SK-N-SH treated with all-trans-retinoic acid at 6 μM for 48 hours (cell line): ENCODE data around the gene JMJD1C.

Source experiments
- ATAC-seq: fragments of 200-7000 bp; cut with Tn5 transposase; 3 replicates; pipeline ENCODE4 v1.9.1; 2020; ENCODE audit warnings: mild to moderate bottlenecking, moderate library complexity
- ARNTL ChIP-seq: fragments of 450-650 bp; formaldehyde crosslinking; IDR thresholded peaks from 2 replicates; pipeline ENCODE4 v1.5.0; 2020; ENCODE audit warnings: low read depth, mild to moderate bottlenecking, moderate library complexity, borderline replicate concordance
- CSDC2 ChIP-seq: fragments of 250-450 bp; sonication (Bioruptor Pico); IDR thresholded peaks from 2 replicates; pipeline ENCODE4 v1.5.0; 2020; ENCODE audit warnings: mild to moderate bottlenecking, moderate library complexity
- ESRRG ChIP-seq: fragments of 250-450 bp; sonication (Bioruptor Pico); IDR thresholded peaks from 2 replicates; pipeline ENCODE4 v1.6.1; 2021; ENCODE audit warnings: mild to moderate bottlenecking
- GLIS3 ChIP-seq: fragments of 250-450 bp; sonication (Bioruptor Pico); IDR thresholded peaks from 2 replicates; pipeline ENCODE4 v1.5.0; 2020; ENCODE audit warnings: mild to moderate bottlenecking, moderate library complexity
- ISL1 ChIP-seq: fragments of 250-450 bp; sonication (Bioruptor Pico); IDR thresholded peaks from 2 replicates; pipeline ENCODE4 v2.1.2; 2022; ENCODE audit warnings: mild to moderate bottlenecking, moderate library complexity
- OSR1 ChIP-seq: fragments of 250-450 bp; sonication (Bioruptor Pico); IDR thresholded peaks from 2 replicates; pipeline ENCODE4 v1.8.0; 2022; ENCODE audit warnings: moderate library complexity, mild to moderate bottlenecking, inconsistent platforms
- PPARA ChIP-seq: fragments of 250-450 bp; sonication (Bioruptor Pico); IDR thresholded peaks from 2 replicates; pipeline ENCODE4 v1.5.0; 2020; ENCODE audit warnings: mild to moderate bottlenecking, borderline replicate concordance
- TCF4 ChIP-seq: fragments of 250-450 bp; sonication (Bioruptor Pico); IDR thresholded peaks from 2 replicates; pipeline ENCODE4 v1.8.0; 2021; ENCODE audit warnings: mild to moderate bottlenecking, moderate library complexity, borderline replicate concordance
- TOX ChIP-seq: fragments of 250-450 bp; sonication (Bioruptor Pico); IDR thresholded peaks from 2 replicates; pipeline ENCODE4 v1.8.0; 2021; ENCODE audit warnings: mild to moderate bottlenecking, moderate library complexity, borderline replicate concordance
- ZC3H10 ChIP-seq: fragments of 250-450 bp; sonication (Bioruptor Pico); IDR thresholded peaks from 2 replicates; pipeline ENCODE4 v1.5.1; 2021; ENCODE audit warnings: mild to moderate bottlenecking, moderate library complexity
- ZFP3 ChIP-seq: fragments of 250-450 bp; sonication (Bioruptor Pico); IDR thresholded peaks from 2 replicates; pipeline ENCODE4 v1.5.0; 2020; ENCODE audit warnings: mild to moderate bottlenecking, moderate library complexity
- ZFP30 ChIP-seq: fragments of 450-650 bp; formaldehyde crosslinking; IDR thresholded peaks from 2 replicates; pipeline ENCODE4 v1.5.0; 2022; ENCODE audit warnings: mild to moderate bottlenecking, moderate library complexity
- ZNF70 ChIP-seq: fragments of 450-650 bp; formaldehyde crosslinking; IDR thresholded peaks from 2 replicates; pipeline ENCODE4 v1.5.0; 2020; ENCODE audit warnings: mild to moderate bottlenecking, moderate library complexity
- TF ChIP-seq, protein P1 (sequence below): fragments of 250-450 bp; sonication (Bioruptor Pico); IDR thresholded peaks from 2 replicates; pipeline ENCODE4 v1.8.0; 2020; ENCODE audit warnings: mild to moderate bottlenecking, moderate library complexity, borderline replicate concordance
- TF ChIP-seq, protein P2 (sequence below): fragments of 250-450 bp; sonication (Bioruptor Pico); IDR thresholded peaks from 2 replicates; pipeline ENCODE4 v1.5.0; 2020; ENCODE audit warnings: mild to moderate bottlenecking, moderate library complexity
- TF ChIP-seq, protein P3 (sequence below): fragments of 250-450 bp; sonication (Bioruptor Pico); IDR thresholded peaks from 2 replicates; pipeline ENCODE4 v1.5.1; 2021; ENCODE audit warnings: mild to moderate bottlenecking, moderate library complexity
- TF ChIP-seq, protein P4 (sequence below): fragments of 250-450 bp; sonication (Bioruptor Pico); IDR thresholded peaks from 2 replicates; pipeline ENCODE4 v1.8.0; 2021; ENCODE audit warnings: low read depth, mild to moderate bottlenecking, moderate library complexity, borderline replicate concordance
- TF ChIP-seq, protein P5 (sequence below): fragments of 250-450 bp; sonication (Bioruptor Pico); IDR thresholded peaks from 2 replicates; pipeline ENCODE4 v1.5.1; 2020; ENCODE audit warnings: low read depth, mild to moderate bottlenecking, moderate library complexity

JMJD1C gene

DNA sequence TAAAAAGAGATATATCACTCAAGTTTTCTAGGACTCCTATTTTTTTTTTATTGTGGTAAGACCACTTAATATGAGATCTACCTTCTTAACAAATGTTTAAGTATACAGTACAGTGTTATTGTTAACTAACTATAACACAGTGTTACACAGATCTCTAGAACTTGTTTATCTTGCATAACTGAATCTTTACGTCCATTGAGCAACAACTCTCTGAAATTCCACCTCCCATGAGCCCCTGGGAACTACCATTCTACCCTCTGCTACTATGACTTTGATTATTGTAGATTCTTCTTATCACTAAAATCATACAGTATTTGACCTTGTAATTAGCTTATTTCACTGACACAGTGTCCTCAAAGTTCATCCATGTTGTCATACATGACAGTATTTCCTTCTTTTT lies 32.9 kb upstream of the JMJD1C start (continued):
- TF ChIP-seq, protein P1, sequence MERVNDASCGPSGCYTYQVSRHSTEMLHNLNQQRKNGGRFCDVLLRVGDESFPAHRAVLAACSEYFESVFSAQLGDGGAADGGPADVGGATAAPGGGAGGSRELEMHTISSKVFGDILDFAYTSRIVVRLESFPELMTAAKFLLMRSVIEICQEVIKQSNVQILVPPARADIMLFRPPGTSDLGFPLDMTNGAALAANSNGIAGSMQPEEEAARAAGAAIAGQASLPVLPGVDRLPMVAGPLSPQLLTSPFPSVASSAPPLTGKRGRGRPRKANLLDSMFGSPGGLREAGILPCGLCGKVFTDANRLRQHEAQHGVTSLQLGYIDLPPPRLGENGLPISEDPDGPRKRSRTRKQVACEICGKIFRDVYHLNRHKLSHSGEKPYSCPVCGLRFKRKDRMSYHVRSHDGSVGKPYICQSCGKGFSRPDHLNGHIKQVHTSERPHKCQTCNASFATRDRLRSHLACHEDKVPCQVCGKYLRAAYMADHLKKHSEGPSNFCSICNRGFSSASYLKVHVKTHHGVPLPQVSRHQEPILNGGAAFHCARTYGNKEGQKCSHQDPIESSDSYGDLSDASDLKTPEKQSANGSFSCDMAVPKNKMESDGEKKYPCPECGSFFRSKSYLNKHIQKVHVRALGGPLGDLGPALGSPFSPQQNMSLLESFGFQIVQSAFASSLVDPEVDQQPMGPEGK (CRISPR knock-in tag), result no peak
- TF ChIP-seq ZNF70, result no peak
- TF ChIP-seq GLIS3 (CRISPR knock-in tag), result no peak

DNA sequence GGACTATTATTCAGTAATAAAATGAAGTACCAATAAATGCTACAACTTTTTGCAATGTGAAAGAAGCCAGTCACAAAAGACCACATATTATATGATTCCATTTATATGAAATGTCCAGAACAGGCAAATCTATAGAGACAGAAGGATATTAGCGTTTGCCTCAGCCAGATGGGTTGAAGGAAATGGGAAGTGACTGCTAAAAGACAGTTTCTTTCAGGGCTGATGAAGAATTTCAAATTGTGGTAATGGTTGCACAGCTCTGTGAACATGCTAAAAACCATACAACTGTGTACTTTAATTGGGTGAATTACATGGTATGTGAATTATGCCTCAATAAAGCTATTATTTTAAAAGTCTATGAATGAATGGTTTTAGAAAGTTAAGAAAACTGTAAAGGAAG lies 31.5 kb upstream of the JMJD1C start:
- no peak for ATAC-seq
- TF ChIP-seq, protein P2, sequence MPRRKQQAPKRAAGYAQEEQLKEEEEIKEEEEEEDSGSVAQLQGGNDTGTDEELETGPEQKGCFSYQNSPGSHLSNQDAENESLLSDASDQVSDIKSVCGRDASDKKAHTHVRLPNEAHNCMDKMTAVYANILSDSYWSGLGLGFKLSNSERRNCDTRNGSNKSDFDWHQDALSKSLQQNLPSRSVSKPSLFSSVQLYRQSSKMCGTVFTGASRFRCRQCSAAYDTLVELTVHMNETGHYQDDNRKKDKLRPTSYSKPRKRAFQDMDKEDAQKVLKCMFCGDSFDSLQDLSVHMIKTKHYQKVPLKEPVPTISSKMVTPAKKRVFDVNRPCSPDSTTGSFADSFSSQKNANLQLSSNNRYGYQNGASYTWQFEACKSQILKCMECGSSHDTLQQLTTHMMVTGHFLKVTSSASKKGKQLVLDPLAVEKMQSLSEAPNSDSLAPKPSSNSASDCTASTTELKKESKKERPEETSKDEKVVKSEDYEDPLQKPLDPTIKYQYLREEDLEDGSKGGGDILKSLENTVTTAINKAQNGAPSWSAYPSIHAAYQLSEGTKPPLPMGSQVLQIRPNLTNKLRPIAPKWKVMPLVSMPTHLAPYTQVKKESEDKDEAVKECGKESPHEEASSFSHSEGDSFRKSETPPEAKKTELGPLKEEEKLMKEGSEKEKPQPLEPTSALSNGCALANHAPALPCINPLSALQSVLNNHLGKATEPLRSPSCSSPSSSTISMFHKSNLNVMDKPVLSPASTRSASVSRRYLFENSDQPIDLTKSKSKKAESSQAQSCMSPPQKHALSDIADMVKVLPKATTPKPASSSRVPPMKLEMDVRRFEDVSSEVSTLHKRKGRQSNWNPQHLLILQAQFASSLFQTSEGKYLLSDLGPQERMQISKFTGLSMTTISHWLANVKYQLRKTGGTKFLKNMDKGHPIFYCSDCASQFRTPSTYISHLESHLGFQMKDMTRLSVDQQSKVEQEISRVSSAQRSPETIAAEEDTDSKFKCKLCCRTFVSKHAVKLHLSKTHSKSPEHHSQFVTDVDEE (CRISPR knock-in tag), result no peak
- no peak for TF ChIP-seq ZFP30
- TF ChIP-seq, protein P3, sequence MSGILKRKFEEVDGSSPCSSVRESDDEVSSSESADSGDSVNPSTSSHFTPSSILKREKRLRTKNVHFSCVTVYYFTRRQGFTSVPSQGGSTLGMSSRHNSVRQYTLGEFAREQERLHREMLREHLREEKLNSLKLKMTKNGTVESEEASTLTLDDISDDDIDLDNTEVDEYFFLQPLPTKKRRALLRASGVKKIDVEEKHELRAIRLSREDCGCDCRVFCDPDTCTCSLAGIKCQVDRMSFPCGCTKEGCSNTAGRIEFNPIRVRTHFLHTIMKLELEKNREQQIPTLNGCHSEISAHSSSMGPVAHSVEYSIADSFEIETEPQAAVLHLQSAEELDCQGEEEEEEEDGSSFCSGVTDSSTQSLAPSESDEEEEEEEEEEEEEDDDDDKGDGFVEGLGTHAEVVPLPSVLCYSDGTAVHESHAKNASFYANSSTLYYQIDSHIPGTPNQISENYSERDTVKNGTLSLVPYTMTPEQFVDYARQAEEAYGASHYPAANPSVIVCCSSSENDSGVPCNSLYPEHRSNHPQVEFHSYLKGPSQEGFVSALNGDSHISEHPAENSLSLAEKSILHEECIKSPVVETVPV, result no peak
- no peak for TF ChIP-seq OSR1 (CRISPR knock-in tag)
- TF ChIP-seq GLIS3 (CRISPR knock-in tag), result no peak
- TF ChIP-seq, protein P4, sequence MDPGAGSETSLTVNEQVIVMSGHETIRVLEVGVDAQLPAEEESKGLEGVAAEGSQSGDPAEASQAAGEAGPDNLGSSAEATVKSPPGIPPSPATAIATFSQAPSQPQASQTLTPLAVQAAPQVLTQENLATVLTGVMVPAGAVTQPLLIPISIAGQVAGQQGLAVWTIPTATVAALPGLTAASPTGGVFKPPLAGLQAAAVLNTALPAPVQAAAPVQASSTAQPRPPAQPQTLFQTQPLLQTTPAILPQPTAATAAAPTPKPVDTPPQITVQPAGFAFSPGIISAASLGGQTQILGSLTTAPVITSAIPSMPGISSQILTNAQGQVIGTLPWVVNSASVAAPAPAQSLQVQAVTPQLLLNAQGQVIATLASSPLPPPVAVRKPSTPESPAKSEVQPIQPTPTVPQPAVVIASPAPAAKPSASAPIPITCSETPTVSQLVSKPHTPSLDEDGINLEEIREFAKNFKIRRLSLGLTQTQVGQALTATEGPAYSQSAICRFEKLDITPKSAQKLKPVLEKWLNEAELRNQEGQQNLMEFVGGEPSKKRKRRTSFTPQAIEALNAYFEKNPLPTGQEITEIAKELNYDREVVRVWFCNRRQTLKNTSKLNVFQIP, result no peak
- TF ChIP-seq CSDC2, result no peak
- TF ChIP-seq ZFP3 (CRISPR knock-in tag), result no peak
- no peak for TF ChIP-seq PPARA (CRISPR knock-in tag)
- no peak for TF ChIP-seq ZC3H10 (CRISPR knock-in tag)

DNA sequence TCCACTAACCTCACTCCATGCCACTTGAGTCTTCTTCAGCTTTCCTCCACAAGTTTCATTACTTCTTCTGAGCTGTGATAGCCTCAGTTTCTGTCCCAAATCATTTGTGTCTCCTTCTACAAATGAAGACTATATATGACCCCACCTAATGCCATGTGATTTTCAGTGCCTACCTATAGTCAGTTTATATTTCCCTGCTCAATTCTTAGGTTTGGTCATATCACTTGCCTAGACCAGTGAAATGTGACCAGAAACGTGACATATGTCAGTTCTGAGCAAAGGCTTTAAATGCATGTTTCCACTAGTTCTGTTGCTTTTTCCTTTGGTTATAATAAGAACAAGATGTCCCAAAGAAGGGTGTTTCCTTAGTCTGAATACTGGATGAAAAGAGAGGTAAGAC lies 30.8 kb upstream of the JMJD1C start:
- no peak for ATAC-seq
- TF ChIP-seq ISL1 (CRISPR knock-in tag) (no peak), TCF4 (CRISPR knock-in tag) (no peak), ZC3H10 (CRISPR knock-in tag) (no peak), TOX (CRISPR knock-in tag) (no peak), ESRRG (CRISPR knock-in tag) (no peak), GLIS3 (CRISPR knock-in tag) (no peak), ARNTL (CRISPR knock-in tag) (no peak), ZFP3 (CRISPR knock-in tag) (no peak)
- TF ChIP-seq, protein P5, sequence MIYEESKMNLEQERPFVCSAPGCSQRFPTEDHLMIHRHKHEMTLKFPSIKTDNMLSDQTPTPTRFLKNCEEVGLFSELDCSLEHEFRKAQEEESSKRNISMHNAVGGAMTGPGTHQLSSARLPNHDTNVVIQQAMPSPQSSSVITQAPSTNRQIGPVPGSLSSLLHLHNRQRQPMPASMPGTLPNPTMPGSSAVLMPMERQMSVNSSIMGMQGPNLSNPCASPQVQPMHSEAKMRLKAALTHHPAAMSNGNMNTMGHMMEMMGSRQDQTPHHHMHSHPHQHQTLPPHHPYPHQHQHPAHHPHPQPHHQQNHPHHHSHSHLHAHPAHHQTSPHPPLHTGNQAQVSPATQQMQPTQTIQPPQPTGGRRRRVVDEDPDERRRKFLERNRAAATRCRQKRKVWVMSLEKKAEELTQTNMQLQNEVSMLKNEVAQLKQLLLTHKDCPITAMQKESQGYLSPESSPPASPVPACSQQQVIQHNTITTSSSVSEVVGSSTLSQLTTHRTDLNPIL (CRISPR knock-in tag), result no peak
- TF ChIP-seq, protein P2 (CRISPR knock-in tag), result no peak
